22Rv1 (cell line): ENCODE data around the gene THRB.

Experiments
- CTCF ChIP-seq: fragments of 450-650 bp; IDR thresholded peaks from 2 replicates; pipeline ENCODE4 v1.5.1; 2017; ENCODE audit warnings: mild to moderate bottlenecking
- ZFX ChIP-seq: fragments of 450-650 bp; IDR thresholded peaks from 2 replicates; pipeline ENCODE4 v1.6.1; 2017; ENCODE audit warnings: antibody characterized with exemption, borderline replicate concordance

DNA sequence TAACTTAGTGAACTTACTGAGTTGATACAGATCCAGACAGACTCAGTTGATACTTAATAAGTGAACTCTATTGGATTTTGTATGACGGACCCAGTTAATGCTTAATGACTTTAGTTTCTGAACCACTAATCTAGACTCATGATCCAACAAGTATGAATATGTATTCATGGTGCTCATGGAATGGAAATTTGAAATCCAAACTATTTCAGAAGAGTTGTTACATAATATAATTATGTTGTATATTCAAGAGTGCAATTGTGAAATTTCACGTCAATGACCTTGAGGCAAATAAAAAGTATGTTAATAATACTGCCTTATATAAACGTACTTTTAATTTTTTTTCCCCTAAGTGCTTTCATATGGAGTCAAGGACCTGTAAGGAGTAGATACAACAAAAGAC lies 78.8 kb downstream of the THRB start:
- TF ChIP-seq CTCF, result no peak
- TF ChIP-seq ZFX, result no peak
